ENCODE data around the gene PLA2G4C.

DNA sequence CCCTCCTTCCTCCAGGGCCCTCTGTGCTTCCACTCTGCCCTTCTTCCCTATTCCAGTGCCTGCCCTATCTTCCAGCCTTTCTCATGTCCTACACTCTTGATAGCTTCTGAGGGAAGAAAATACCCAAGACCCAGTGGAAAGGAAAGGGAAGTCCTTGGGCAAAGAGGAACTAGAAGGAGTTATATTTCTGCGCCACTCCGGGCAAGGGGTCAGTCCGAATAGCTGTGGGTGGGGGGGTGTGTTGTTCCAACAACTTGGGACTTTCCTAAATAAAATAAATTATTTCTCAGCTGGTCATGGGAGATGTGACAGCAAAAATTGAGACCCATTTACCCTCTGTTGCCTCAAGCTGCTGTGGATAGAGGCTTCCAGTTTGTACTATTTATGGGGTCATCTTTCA is 89.9 kb downstream of the PLA2G4C start:
- TF ChIP-seq, protein P1, sequence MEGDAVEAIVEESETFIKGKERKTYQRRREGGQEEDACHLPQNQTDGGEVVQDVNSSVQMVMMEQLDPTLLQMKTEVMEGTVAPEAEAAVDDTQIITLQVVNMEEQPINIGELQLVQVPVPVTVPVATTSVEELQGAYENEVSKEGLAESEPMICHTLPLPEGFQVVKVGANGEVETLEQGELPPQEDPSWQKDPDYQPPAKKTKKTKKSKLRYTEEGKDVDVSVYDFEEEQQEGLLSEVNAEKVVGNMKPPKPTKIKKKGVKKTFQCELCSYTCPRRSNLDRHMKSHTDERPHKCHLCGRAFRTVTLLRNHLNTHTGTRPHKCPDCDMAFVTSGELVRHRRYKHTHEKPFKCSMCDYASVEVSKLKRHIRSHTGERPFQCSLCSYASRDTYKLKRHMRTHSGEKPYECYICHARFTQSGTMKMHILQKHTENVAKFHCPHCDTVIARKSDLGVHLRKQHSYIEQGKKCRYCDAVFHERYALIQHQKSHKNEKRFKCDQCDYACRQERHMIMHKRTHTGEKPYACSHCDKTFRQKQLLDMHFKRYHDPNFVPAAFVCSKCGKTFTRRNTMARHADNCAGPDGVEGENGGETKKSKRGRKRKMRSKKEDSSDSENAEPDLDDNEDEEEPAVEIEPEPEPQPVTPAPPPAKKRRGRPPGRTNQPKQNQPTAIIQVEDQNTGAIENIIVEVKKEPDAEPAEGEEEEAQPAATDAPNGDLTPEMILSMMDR (IDR thresholded peaks at IDR 0.05; ENCODE audit: low read length): no peak
- no peak for TF ChIP-seq EZH2 (IDR thresholded peaks at IDR 0.05; ENCODE audit: borderline replicate concordance, low read length)

Measured in OCI-LY1 (cell line).